ENCODE measurements around the gene NUMBL. TPM values are rescaled to one million over a fixed set of nuclear protein-coding genes. Genes with fewer than 3 reads are reported as not detected.

The NUMBL gene
- total RNA-seq, 4 donors from 2014 or later, result 11.2 to 45.8 (median 36.0) TPM

- H3K4me3 ChIP-seq (ENCODE audit: low read depth, poor library complexity, severe bottlenecking), result no peak overlapping the region
- no peak for DNase-seq (ENCODE audit: low spot score in 2 of 2)
- WGBS, 2 donors, result 90 to 96% methylated on average over 24 of the region's 24 CpGs
- TF ChIP-seq POLR2A (IDR thresholded peaks at IDR 0.05) (no peak), CTCF (IDR thresholded peaks at IDR 0.05) (no peak)
- intact Hi-C loops (cut with DNase I; ENCODE audit: low total_unique reads), result no loop called here
Observed at GRCh38 chr19:40703029-40703755, 12.7 kb upstream of the NUMBL start.

- TF ChIP-seq CTCF (IDR thresholded peaks at IDR 0.05), result no peak
- no peak for TF ChIP-seq POLR2A (IDR thresholded peaks at IDR 0.05)
- no peak for DNase-seq (ENCODE audit: low spot score in 2 of 2)
- no peak overlapping the region for H3K4me3 ChIP-seq (ENCODE audit: low read depth, poor library complexity, severe bottlenecking)
- WGBS, 2 donors, result 71 to 83% methylated on average over 18 of the region's 18 CpGs
- intact Hi-C loops (cut with DNase I; ENCODE audit: low total_unique reads), result no loop called here
Observed at GRCh38 chr19:40702337-40703012, 12.0 kb upstream of the NUMBL start.

GRCh38 chr19:40701758-40702157, 11.3 kb upstream of the NUMBL start:
- 94 to 97% methylated on average over 6 of the region's 6 CpGs for WGBS, 2 donors
- intact Hi-C loops (cut with DNase I; ENCODE audit: low total_unique reads), result no loop called here
- TF ChIP-seq POLR2A (IDR thresholded peaks at IDR 0.05), result no peak
- TF ChIP-seq CTCF (IDR thresholded peaks at IDR 0.05), result no peak
- H3K4me3 ChIP-seq (ENCODE audit: low read depth, poor library complexity, severe bottlenecking), result no peak overlapping the region
- DNase-seq (ENCODE audit: low spot score in 2 of 2), result no peak

GRCh38 chr19:40700083-40700482, 9.6 kb upstream of the NUMBL start:
- no peak for DNase-seq (ENCODE audit: low spot score in 2 of 2)
- WGBS, 2 donors, result 88 to 97% methylated on average over 9 of the region's 9 CpGs
- TF ChIP-seq POLR2A (IDR thresholded peaks at IDR 0.05) (no peak), CTCF (IDR thresholded peaks at IDR 0.05) (no peak)
- intact Hi-C loops (cut with DNase I; ENCODE audit: low total_unique reads), result no loop called here
- H3K4me3 ChIP-seq (ENCODE audit: low read depth, poor library complexity, severe bottlenecking), result no peak overlapping the region

GRCh38 chr19:40697007-40697406, 6.6 kb upstream of the NUMBL start:
- no peak for DNase-seq (ENCODE audit: low spot score in 2 of 2)
- intact Hi-C loops (cut with DNase I; ENCODE audit: low total_unique reads), result no loop called here
- TF ChIP-seq CTCF (IDR thresholded peaks at IDR 0.05) (no peak), POLR2A (IDR thresholded peaks at IDR 0.05) (no peak)
- no peak overlapping the region for H3K4me3 ChIP-seq (ENCODE audit: low read depth, poor library complexity, severe bottlenecking)
- 96 to 97% methylated on average over 6 of the region's 6 CpGs for WGBS, 2 donors
